Measurements from ENCODE around the gene RRAS2. TPM values are rescaled to one million over a fixed set of nuclear protein-coding genes. Genes with fewer than 3 reads are reported as not detected.

RRAS2 gene
- total RNA-seq, 1 donor from 2014 or later: 150 TPM

DNA sequence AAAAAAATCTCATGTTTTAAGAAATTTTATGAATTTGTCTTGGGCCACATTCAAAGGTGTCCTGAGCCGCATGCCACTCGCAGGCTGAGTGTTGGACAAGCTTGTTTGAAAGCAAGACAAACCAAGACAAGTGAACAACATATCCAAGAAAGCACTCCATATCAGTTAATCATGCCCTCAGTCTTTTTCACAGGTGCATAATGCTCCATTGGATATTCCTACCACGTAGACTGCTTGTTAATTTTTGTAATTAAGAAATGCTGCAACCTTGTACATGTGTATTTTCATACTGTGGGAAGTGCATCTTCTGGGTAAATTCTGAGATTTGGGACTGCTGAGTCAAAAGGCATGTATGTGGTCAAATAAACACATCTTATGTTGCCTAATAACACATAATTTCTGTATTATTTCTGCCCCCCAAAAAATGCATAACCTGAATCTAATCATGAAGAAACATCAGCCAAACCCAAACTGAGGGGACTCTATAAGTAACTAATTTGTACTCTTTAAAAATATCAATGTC, 8.2 kb downstream of the RRAS2 start:
- H3K27me3 ChIP-seq (ENCODE audit: insufficient read depth, low read length): no peaks in the 10 kb centered on the region
- peaks cover 54% of the 10 kb centered on the region for H4K20me1 ChIP-seq (ENCODE audit: insufficient read depth, low read length)
- DNase-seq (ENCODE audit: low read depth): no peak
- Mint-ChIP-seq H3K27ac (ENCODE audit: unreplicated experiment) (no peak overlapping the region), H3K36me3 (ENCODE audit: low read depth, unreplicated experiment) (peaks cover 15% of the 10 kb centered on the region), H3K4me3 (ENCODE audit: unreplicated experiment) (peak overlapping the region; percentile 16), H3K4me1 (ENCODE audit: low read depth, unreplicated experiment) (peaks cover 17% of the 10 kb centered on the region), H3K27me3 (ENCODE audit: low read depth, unreplicated experiment) (no peaks in the 10 kb centered on the region), H3K9me3 (ENCODE audit: unreplicated experiment) (no peaks in the 10 kb centered on the region)
- H3K4me3 ChIP-seq (ENCODE audit: insufficient read depth, low read depth, low read length): no peak overlapping the region
- no peaks in the 10 kb centered on the region for H3K4me1 ChIP-seq (ENCODE audit: insufficient read depth, low read length)
- no peak overlapping the region for H3K9ac ChIP-seq (ENCODE audit: low read length)
- TF ChIP-seq EZH2 (IDR thresholded peaks at IDR 0.05; ENCODE audit: insufficient read depth, low read length): no peak
- TF ChIP-seq, protein P1, sequence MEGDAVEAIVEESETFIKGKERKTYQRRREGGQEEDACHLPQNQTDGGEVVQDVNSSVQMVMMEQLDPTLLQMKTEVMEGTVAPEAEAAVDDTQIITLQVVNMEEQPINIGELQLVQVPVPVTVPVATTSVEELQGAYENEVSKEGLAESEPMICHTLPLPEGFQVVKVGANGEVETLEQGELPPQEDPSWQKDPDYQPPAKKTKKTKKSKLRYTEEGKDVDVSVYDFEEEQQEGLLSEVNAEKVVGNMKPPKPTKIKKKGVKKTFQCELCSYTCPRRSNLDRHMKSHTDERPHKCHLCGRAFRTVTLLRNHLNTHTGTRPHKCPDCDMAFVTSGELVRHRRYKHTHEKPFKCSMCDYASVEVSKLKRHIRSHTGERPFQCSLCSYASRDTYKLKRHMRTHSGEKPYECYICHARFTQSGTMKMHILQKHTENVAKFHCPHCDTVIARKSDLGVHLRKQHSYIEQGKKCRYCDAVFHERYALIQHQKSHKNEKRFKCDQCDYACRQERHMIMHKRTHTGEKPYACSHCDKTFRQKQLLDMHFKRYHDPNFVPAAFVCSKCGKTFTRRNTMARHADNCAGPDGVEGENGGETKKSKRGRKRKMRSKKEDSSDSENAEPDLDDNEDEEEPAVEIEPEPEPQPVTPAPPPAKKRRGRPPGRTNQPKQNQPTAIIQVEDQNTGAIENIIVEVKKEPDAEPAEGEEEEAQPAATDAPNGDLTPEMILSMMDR (IDR thresholded peaks at IDR 0.05; ENCODE audit: insufficient read depth, low read depth, low read length): no peak
- no peaks in the 10 kb centered on the region for H3K36me3 ChIP-seq (ENCODE audit: insufficient read depth, low read length)
- no peak overlapping the region for H3K27ac ChIP-seq (ENCODE audit: low read depth, low read length)
- H3K4me2 ChIP-seq (ENCODE audit: low read length): no peak overlapping the region
- H3K79me2 ChIP-seq (ENCODE audit: insufficient read depth, low read length): peaks cover 97% of the 10 kb centered on the region
- no peak overlapping the region for H2AFZ ChIP-seq (ENCODE audit: low read depth, low read length)
- H3K9me3 ChIP-seq (ENCODE audit: insufficient read depth, low read depth, low read length): no peaks in the 10 kb centered on the region
- FAIRE-seq: no peak

DNA sequence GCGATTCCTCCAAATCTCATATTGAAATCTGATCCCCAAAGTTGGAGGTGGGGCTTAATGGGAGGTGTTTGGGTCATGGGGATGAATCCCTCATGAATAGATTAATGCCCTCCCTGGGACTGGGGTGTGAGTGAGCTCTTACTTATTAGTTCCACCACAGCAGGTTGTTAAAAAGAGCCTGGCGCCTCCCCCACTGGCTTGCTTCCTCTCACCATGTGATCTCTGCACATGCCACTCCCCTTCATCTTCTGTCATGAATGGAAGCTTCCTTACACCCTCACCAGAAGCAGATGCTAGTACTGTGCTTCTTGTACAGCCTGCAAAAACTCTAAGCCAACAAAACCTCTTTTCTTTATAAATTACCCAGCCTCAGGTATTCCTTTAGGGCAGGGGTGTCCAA, 8.8 kb downstream of the RRAS2 start:
- Mint-ChIP-seq H3K9me3 (ENCODE audit: unreplicated experiment) (no peaks in the 10 kb centered on the region), H3K4me1 (ENCODE audit: low read depth, unreplicated experiment) (peaks cover 21% of the 10 kb centered on the region), H3K27me3 (ENCODE audit: low read depth, unreplicated experiment) (no peaks in the 10 kb centered on the region)

DNA sequence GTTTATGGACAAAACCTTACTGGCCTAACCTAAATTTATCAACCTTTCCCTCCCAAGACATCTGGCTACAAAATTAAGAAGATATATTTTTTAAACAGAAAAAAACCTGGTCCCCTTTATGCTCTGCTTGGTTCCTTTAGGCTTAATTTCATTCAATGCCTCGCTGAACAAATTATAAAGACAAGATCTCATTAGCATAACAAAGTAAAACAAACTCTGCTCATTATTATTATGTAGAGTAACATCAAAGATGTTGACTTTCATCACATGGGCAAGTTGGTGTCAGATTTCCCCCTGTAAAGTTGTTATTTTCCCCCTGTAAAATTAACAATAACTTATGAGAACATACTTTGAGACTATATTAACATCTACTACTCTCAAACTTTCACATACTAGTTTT, 11.0 kb downstream of the RRAS2 start:
- H4K20me1 ChIP-seq (ENCODE audit: insufficient read depth, low read length): peaks cover 38% of the 10 kb centered on the region
- no peaks in the 10 kb centered on the region for H3K36me3 ChIP-seq (ENCODE audit: insufficient read depth, low read length)
- FAIRE-seq (peak; percentile 29), DNase-seq (ENCODE audit: low read depth) (no peak)
- H3K27ac Mint-ChIP-seq (ENCODE audit: unreplicated experiment): no peak overlapping the region
- peaks cover 17% of the 10 kb centered on the region for H3K36me3 Mint-ChIP-seq (ENCODE audit: low read depth, unreplicated experiment)
- H3K4me3 Mint-ChIP-seq (ENCODE audit: unreplicated experiment): no peak overlapping the region
- H3K4me2 ChIP-seq (ENCODE audit: low read length): no peak overlapping the region
- no peaks in the 10 kb centered on the region for H3K9me3 ChIP-seq (ENCODE audit: insufficient read depth, low read depth, low read length)
- H3K4me1 ChIP-seq (ENCODE audit: insufficient read depth, low read length): no peaks in the 10 kb centered on the region
- peaks cover 28% of the 10 kb centered on the region for H3K4me1 Mint-ChIP-seq (ENCODE audit: low read depth, unreplicated experiment)
- no peak overlapping the region for H3K27ac ChIP-seq (ENCODE audit: low read depth, low read length)
- H3K79me2 ChIP-seq (ENCODE audit: insufficient read depth, low read length): peaks cover 97% of the 10 kb centered on the region
- H3K27me3 Mint-ChIP-seq (ENCODE audit: low read depth, unreplicated experiment): no peaks in the 10 kb centered on the region
- no peaks in the 10 kb centered on the region for H3K27me3 ChIP-seq (ENCODE audit: insufficient read depth, low read length)
- H3K9ac ChIP-seq (ENCODE audit: low read length): no peak overlapping the region
- H3K9me3 Mint-ChIP-seq (ENCODE audit: unreplicated experiment): no peaks in the 10 kb centered on the region
- no peak overlapping the region for H3K4me3 ChIP-seq (ENCODE audit: insufficient read depth, low read depth, low read length)
- no peak overlapping the region for H2AFZ ChIP-seq (ENCODE audit: low read depth, low read length)
- TF ChIP-seq EZH2 (IDR thresholded peaks at IDR 0.05; ENCODE audit: insufficient read depth, low read length): no peak
- TF ChIP-seq, protein P1 (IDR thresholded peaks at IDR 0.05; ENCODE audit: insufficient read depth, low read depth, low read length): no peak

More for the DNA sequence above, 8.8 kb downstream of the RRAS2 start:
- H4K20me1 ChIP-seq (ENCODE audit: insufficient read depth, low read length): peaks cover 52% of the 10 kb centered on the region
- H3K79me2 ChIP-seq (ENCODE audit: insufficient read depth, low read length): peaks cover 97% of the 10 kb centered on the region
- no peak overlapping the region for H2AFZ ChIP-seq (ENCODE audit: low read depth, low read length)
- H3K4me3 Mint-ChIP-seq (ENCODE audit: unreplicated experiment): no peak overlapping the region
- peaks cover 15% of the 10 kb centered on the region for H3K36me3 Mint-ChIP-seq (ENCODE audit: low read depth, unreplicated experiment)
- no peaks in the 10 kb centered on the region for H3K27me3 ChIP-seq (ENCODE audit: insufficient read depth, low read length)
- DNase-seq (ENCODE audit: low read depth) (no peak), FAIRE-seq (no peak)
- no peak for TF ChIP-seq EZH2 (IDR thresholded peaks at IDR 0.05; ENCODE audit: insufficient read depth, low read length)
- peak overlapping the region; percentile 6 for H3K27ac Mint-ChIP-seq (ENCODE audit: unreplicated experiment)
- H3K27ac ChIP-seq (ENCODE audit: low read depth, low read length): no peak overlapping the region
- no peaks in the 10 kb centered on the region for H3K36me3 ChIP-seq (ENCODE audit: insufficient read depth, low read length)
- no peak overlapping the region for H3K9ac ChIP-seq (ENCODE audit: low read length)
- no peaks in the 10 kb centered on the region for H3K9me3 ChIP-seq (ENCODE audit: insufficient read depth, low read depth, low read length)
- H3K4me1 ChIP-seq (ENCODE audit: insufficient read depth, low read length): no peaks in the 10 kb centered on the region
- no peak overlapping the region for H3K4me2 ChIP-seq (ENCODE audit: low read length)
- no peak overlapping the region for H3K4me3 ChIP-seq (ENCODE audit: insufficient read depth, low read depth, low read length)

Measured in astrocyte (in vitro differentiated cells and primary cell).